Ishikawa (cell line): ENCODE results near the gene CDKN3.

Experiments
- CEBPB ChIP-seq: IDR thresholded peaks from 2 replicates; pipeline ENCODE4 v1.6.1; 2012
- CREB1 ChIP-seq: IDR thresholded peaks from 2 replicates; pipeline ENCODE4 v1.6.1; 2012; ENCODE audit warnings: low read depth
- EP300 ChIP-seq: IDR thresholded peaks from 2 replicates; pipeline ENCODE4 v1.6.1; 2012; ENCODE audit warnings: borderline replicate concordance
- FOXM1 ChIP-seq: IDR thresholded peaks from 2 replicates; pipeline ENCODE4 v1.6.1; 2012; ENCODE audit warnings: low read depth, borderline replicate concordance
- TAF1 ChIP-seq: IDR thresholded peaks from 2 replicates; pipeline ENCODE4 v1.6.1; 2012; ENCODE audit warnings: low read depth, mild to moderate bottlenecking
- YY1 ChIP-seq: IDR thresholded peaks from 2 replicates; pipeline ENCODE4 v1.6.1; 2012; ENCODE audit warnings: low read depth
- ZBTB7A ChIP-seq: IDR thresholded peaks from 2 replicates; pipeline ENCODE4 v1.6.1; 2012; ENCODE audit warnings: low read depth
- TF ChIP-seq, protein P1 (sequence below): IDR thresholded peaks from 2 replicates; pipeline ENCODE4 v1.6.1; 2012
- TF ChIP-seq, protein P2 (sequence below): IDR thresholded peaks from 2 replicates; pipeline ENCODE4 v1.6.1; 2012; ENCODE audit warnings: low read depth, mild to moderate bottlenecking

GRCh38 chr14:54428527-54428926 lies 31.7 kb downstream of the CDKN3 start:
- no peak for TF ChIP-seq EP300
- TF ChIP-seq, protein P1, sequence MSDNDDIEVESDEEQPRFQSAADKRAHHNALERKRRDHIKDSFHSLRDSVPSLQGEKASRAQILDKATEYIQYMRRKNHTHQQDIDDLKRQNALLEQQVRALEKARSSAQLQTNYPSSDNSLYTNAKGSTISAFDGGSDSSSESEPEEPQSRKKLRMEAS: no peak
- TF ChIP-seq, protein P2, sequence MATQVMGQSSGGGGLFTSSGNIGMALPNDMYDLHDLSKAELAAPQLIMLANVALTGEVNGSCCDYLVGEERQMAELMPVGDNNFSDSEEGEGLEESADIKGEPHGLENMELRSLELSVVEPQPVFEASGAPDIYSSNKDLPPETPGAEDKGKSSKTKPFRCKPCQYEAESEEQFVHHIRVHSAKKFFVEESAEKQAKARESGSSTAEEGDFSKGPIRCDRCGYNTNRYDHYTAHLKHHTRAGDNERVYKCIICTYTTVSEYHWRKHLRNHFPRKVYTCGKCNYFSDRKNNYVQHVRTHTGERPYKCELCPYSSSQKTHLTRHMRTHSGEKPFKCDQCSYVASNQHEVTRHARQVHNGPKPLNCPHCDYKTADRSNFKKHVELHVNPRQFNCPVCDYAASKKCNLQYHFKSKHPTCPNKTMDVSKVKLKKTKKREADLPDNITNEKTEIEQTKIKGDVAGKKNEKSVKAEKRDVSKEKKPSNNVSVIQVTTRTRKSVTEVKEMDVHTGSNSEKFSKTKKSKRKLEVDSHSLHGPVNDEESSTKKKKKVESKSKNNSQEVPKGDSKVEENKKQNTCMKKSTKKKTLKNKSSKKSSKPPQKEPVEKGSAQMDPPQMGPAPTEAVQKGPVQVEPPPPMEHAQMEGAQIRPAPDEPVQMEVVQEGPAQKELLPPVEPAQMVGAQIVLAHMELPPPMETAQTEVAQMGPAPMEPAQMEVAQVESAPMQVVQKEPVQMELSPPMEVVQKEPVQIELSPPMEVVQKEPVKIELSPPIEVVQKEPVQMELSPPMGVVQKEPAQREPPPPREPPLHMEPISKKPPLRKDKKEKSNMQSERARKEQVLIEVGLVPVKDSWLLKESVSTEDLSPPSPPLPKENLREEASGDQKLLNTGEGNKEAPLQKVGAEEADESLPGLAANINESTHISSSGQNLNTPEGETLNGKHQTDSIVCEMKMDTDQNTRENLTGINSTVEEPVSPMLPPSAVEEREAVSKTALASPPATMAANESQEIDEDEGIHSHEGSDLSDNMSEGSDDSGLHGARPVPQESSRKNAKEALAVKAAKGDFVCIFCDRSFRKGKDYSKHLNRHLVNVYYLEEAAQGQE: no peak
- no peak for TF ChIP-seq TAF1
- TF ChIP-seq CREB1: no peak
- no peak for TF ChIP-seq CEBPB
- TF ChIP-seq YY1: no peak
- no peak for TF ChIP-seq ZBTB7A
- no peak for TF ChIP-seq FOXM1
